ENCODE data around the gene NEB. TPM values are rescaled to one million over a fixed set of nuclear protein-coding genes. Genes with fewer than 3 reads are reported as not detected.

NEB gene
- polyA plus RNA-seq, 2 of the 4 experiments (the other 2 are of a cell fraction): 0.67 to 4.4 TPM

GRCh38 chr2:151781642-151782041 lies 47.4 kb upstream of the NEB start (continued):
- no peak for TF ChIP-seq EP300 (IDR thresholded peaks at IDR 0.05)
- TF ChIP-seq, protein P1, sequence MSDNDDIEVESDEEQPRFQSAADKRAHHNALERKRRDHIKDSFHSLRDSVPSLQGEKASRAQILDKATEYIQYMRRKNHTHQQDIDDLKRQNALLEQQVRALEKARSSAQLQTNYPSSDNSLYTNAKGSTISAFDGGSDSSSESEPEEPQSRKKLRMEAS (IDR thresholded peaks at IDR 0.05): no peak
- no peak for TF ChIP-seq HEYL (CRISPR knock-in tag; IDR thresholded peaks at IDR 0.05)
- TF ChIP-seq PBX3 (IDR thresholded peaks at IDR 0.05): no peak

DNA sequence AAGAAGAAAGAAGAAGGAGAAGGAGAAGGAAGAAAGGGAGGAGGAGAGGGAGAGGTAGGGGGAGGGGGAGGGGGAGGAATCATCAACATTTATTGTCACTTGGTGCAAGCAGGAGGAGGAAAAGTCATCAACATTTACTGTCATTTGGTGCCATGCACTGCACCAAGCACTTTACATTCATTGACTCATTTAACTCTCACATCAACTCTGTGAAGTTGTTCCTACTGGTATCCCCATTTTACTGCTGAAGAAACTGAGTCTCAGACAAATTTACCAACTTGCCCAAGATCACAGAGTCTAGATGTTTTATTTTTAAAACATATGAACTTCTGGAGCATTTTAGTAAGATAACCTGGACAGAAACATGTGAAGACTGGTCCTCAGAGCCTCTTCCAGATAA lies 46.7 kb upstream of the NEB start:
- no peak for FAIRE-seq
- Histone ChIP-seq H3K9me3 (no peaks in the 10 kb centered on the region), H3K4me3 (no peak overlapping the region), H3K27ac (no peak overlapping the region), H3K4me2 (no peak overlapping the region), H3K4me1 (no peaks in the 10 kb centered on the region)
- DNase-seq (ENCODE audit: low read depth in 1 of 2, low spot score in 1 of 2): no peak
- ATAC-seq: no peak
- CTCF ChIA-PET: no interaction called here
- TF ChIP-seq PBX3 (IDR thresholded peaks at IDR 0.05) (no peak), HDAC2 (IDR thresholded peaks at IDR 0.05) (no peak), SREBF2 (IDR thresholded peaks at IDR 0.05) (no peak), BHLHE40 (IDR thresholded peaks at IDR 0.05; ENCODE audit: low read depth, low read length) (no peak), CBX8 (IDR thresholded peaks at IDR 0.05) (no peak), JUNB (IDR thresholded peaks at IDR 0.05) (no peak), FOSB (CRISPR knock-in tag; IDR thresholded peaks at IDR 0.05) (no peak), FOXS1 (CRISPR knock-in tag; IDR thresholded peaks at IDR 0.05) (no peak), KDM5A (IDR thresholded peaks at IDR 0.05) (no peak), HOXA7 (CRISPR knock-in tag; IDR thresholded peaks at IDR 0.05) (no peak), NR3C1 (IDR thresholded peaks at IDR 0.05) (no peak), RFX5 (IDR thresholded peaks at IDR 0.05) (no peak), JUN (IDR thresholded peaks at IDR 0.05) (no peak), NPAS2 (CRISPR knock-in tag; IDR thresholded peaks at IDR 0.05; ENCODE audit: borderline replicate concordance) (no peak), CEBPB (IDR thresholded peaks at IDR 0.05) (no peak), MAFK (IDR thresholded peaks at IDR 0.05; ENCODE audit: partially characterized antibody) (no peak)
- TF ChIP-seq, protein P2, sequence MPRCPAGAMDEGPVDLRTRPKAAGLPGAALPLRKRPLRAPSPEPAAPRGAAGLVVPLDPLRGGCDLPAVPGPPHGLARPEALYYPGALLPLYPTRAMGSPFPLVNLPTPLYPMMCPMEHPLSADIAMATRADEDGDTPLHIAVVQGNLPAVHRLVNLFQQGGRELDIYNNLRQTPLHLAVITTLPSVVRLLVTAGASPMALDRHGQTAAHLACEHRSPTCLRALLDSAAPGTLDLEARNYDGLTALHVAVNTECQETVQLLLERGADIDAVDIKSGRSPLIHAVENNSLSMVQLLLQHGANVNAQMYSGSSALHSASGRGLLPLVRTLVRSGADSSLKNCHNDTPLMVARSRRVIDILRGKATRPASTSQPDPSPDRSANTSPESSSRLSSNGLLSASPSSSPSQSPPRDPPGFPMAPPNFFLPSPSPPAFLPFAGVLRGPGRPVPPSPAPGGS (IDR thresholded peaks at IDR 0.05): no peak
- TF ChIP-seq, protein P1 (IDR thresholded peaks at IDR 0.05): no peak
- TF ChIP-seq, protein P3, sequence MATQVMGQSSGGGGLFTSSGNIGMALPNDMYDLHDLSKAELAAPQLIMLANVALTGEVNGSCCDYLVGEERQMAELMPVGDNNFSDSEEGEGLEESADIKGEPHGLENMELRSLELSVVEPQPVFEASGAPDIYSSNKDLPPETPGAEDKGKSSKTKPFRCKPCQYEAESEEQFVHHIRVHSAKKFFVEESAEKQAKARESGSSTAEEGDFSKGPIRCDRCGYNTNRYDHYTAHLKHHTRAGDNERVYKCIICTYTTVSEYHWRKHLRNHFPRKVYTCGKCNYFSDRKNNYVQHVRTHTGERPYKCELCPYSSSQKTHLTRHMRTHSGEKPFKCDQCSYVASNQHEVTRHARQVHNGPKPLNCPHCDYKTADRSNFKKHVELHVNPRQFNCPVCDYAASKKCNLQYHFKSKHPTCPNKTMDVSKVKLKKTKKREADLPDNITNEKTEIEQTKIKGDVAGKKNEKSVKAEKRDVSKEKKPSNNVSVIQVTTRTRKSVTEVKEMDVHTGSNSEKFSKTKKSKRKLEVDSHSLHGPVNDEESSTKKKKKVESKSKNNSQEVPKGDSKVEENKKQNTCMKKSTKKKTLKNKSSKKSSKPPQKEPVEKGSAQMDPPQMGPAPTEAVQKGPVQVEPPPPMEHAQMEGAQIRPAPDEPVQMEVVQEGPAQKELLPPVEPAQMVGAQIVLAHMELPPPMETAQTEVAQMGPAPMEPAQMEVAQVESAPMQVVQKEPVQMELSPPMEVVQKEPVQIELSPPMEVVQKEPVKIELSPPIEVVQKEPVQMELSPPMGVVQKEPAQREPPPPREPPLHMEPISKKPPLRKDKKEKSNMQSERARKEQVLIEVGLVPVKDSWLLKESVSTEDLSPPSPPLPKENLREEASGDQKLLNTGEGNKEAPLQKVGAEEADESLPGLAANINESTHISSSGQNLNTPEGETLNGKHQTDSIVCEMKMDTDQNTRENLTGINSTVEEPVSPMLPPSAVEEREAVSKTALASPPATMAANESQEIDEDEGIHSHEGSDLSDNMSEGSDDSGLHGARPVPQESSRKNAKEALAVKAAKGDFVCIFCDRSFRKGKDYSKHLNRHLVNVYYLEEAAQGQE (IDR thresholded peaks at IDR 0.05): no peak
- POLR2A ChIA-PET: no interaction called here
